Measurements from ENCODE around the gene DEF6. TPM values are rescaled to one million over a fixed set of nuclear protein-coding genes. Genes with fewer than 3 reads are reported as not detected.
"Not testable (repeated sequence)": the region's sequence is repeated elsewhere in the genome, so short reads cannot be mapped to it uniquely, and the experiment has no call there.

Gene DEF6
- total RNA-seq, 1 donor from 2014 or later: 0.26 TPM

GRCh38 chr6:35280903-35281302 lies 16.7 kb upstream of the DEF6 start:
- no peak for DNase-seq (ENCODE audit: low read depth, low spot score)

GRCh38 chr6:35282472-35282871 lies 15.1 kb upstream of the DEF6 start:
- DNase-seq (ENCODE audit: low read depth, low spot score): no peak

GRCh38 chr6:35283361-35283760 lies 14.3 kb upstream of the DEF6 start:
- DNase-seq (ENCODE audit: low read depth, low spot score): no peak

- no peak for DNase-seq (ENCODE audit: low read depth, low spot score)
Measured at GRCh38 chr6:35287671-35288396, 9.8 kb upstream of the DEF6 start.

GRCh38 chr6:35288834-35289233 lies 8.8 kb upstream of the DEF6 start:
- no peak for DNase-seq (ENCODE audit: low read depth, low spot score)

- no peak for DNase-seq (ENCODE audit: low read depth, low spot score)
Measured at GRCh38 chr6:35291491-35291890, 6.1 kb upstream of the DEF6 start.

GRCh38 chr6:35292494-35292893 lies 5.1 kb upstream of the DEF6 start:
- no peak for DNase-seq (ENCODE audit: low read depth, low spot score)

- DNase-seq (ENCODE audit: low read depth, low spot score): no peak
Measured at GRCh38 chr6:35293681-35294080, 3.9 kb upstream of the DEF6 start.

GRCh38 chr6:35294308-35294945 lies 3.2 kb upstream of the DEF6 start:
- DNase-seq (ENCODE audit: low read depth, low spot score): no peak

GRCh38 chr6:35295036-35295435 lies 2.6 kb upstream of the DEF6 start:
- DNase-seq (ENCODE audit: low read depth, low spot score): no peak

- DNase-seq (ENCODE audit: low read depth, low spot score): no peak
Measured at GRCh38 chr6:35295521-35296315, 1.9 kb upstream of the DEF6 start.

GRCh38 chr6:35296931-35297600 lies 552 bp upstream of the DEF6 start:
- DNase-seq (ENCODE audit: low read depth, low spot score): no peak

- DNase-seq (ENCODE audit: low read depth, low spot score): no peak
Measured at GRCh38 chr6:35298625-35299140, 1.1 kb downstream of the DEF6 start.

- no peak for DNase-seq (ENCODE audit: low read depth, low spot score)
Measured at GRCh38 chr6:35299674-35300073, 2.1 kb downstream of the DEF6 start.

GRCh38 chr6:35300848-35301247 lies 3.2 kb downstream of the DEF6 start:
- DNase-seq (ENCODE audit: low read depth, low spot score): no peak

- no peak for DNase-seq (ENCODE audit: low read depth, low spot score)
Measured at GRCh38 chr6:35302604-35303241, 5.1 kb downstream of the DEF6 start.

- DNase-seq (ENCODE audit: low read depth, low spot score): no peak
Measured at GRCh38 chr6:35304299-35304698, 6.7 kb downstream of the DEF6 start.

- DNase-seq (ENCODE audit: low read depth, low spot score): no peak
Measured at GRCh38 chr6:35305117-35305516, 7.5 kb downstream of the DEF6 start.

- not testable (repeated sequence) for DNase-seq (ENCODE audit: low read depth, low spot score)
Measured at GRCh38 chr6:35307138-35307537, 9.5 kb downstream of the DEF6 start.

- not testable (repeated sequence) for DNase-seq (ENCODE audit: low read depth, low spot score)
Measured at GRCh38 chr6:35308543-35308942, 10.9 kb downstream of the DEF6 start.

- no peak for DNase-seq (ENCODE audit: low read depth, low spot score)
Measured at GRCh38 chr6:35309611-35310264, 12.1 kb downstream of the DEF6 start.
